ENCODE measurements around the gene SFR1. TPM values are rescaled to one million over a fixed set of nuclear protein-coding genes. Genes with fewer than 3 reads are reported as not detected.
"Not testable (repeated sequence)": the region's sequence is repeated elsewhere in the genome, so short reads cannot be mapped to it uniquely, and the experiment has no call there.

Gene SFR1
- polyA plus RNA-seq, 6 donors from 2014 or later, result 14.8 to 23.2 (median 20.5) TPM

DNA sequence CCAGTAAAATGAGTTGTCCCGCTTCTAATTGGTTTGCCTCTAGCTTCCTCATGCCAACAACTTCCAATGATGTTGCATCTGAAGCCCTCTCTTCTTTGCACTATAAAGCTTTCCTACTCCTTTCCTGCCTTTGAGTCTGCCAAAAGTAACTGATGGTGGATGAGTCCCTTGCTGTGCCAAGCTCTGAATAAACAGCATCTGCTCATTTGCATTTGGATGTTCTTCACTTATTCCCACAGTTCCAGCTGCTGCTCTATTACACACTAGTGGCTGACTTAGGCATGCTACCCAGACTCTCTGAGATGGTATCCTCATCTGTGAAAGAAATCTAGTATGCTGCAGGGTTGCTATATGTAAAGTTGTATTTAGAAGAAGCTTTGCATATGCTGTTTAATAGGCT, 24.9 kb downstream of the SFR1 start:
- DNase-seq (no peak), ATAC-seq (ENCODE audit: low read depth in 2 of 2) (no peak)
- peaks cover 22 to 34% (median 27%) of the 10 kb centered on the region in 3 donors for H3K27me3 Mint-ChIP-seq
- H3K4me3 Mint-ChIP-seq, result no peak overlapping the region
- peaks cover 1 to 19% (median 14%) of the 10 kb centered on the region in 7 donors for H3K9me3 Mint-ChIP-seq
- H3K27ac Mint-ChIP-seq, result no peak overlapping the region
- peaks cover 5 to 9% (median 7%) of the 10 kb centered on the region in 3 donors for H3K4me1 Mint-ChIP-seq
- peaks cover 4 to 17% of the 10 kb centered on the region in 2 donors for H3K36me3 Mint-ChIP-seq

- peaks cover 23 to 49% (median 49%) of the 10 kb centered on the region in 3 donors for H3K27me3 Mint-ChIP-seq
- peaks cover 9 to 24% of the 10 kb centered on the region in 2 donors for H3K36me3 Mint-ChIP-seq
- ATAC-seq (ENCODE audit: low read depth in 2 of 2), result no peak
- peaks cover 7 to 31% (median 26%) of the 10 kb centered on the region in 7 donors for H3K9me3 Mint-ChIP-seq
- H3K4me3 Mint-ChIP-seq, result no peak overlapping the region
- DNase-seq, result no peak
- no peak overlapping the region for H3K27ac Mint-ChIP-seq
- no peaks in the 10 kb centered on the region for H3K4me1 Mint-ChIP-seq
Measured at GRCh38 chr10:104150139-104150538, 28.2 kb downstream of the SFR1 start.

GRCh38 chr10:104151737-104152136, 29.8 kb downstream of the SFR1 start:
- ATAC-seq (ENCODE audit: low read depth in 2 of 2) (no peak), DNase-seq (no peak)
- Mint-ChIP-seq H3K36me3 (peaks cover 9 to 24% of the 10 kb centered on the region in 2 donors), H3K9me3 (peaks cover 7 to 33% (median 26%) of the 10 kb centered on the region in 7 donors), H3K4me3 (no peak overlapping the region), H3K4me1 (no peaks in the 10 kb centered on the region), H3K27me3 (peaks cover 34 to 58% (median 54%) of the 10 kb centered on the region in 3 donors), H3K27ac (no peak overlapping the region)

GRCh38 chr10:104155591-104155990, 33.6 kb downstream of the SFR1 start:
- H3K4me1 Mint-ChIP-seq, result no peaks in the 10 kb centered on the region
- H3K4me3 Mint-ChIP-seq, result no peak overlapping the region
- H3K36me3 Mint-ChIP-seq, result peaks cover 9 to 16% of the 10 kb centered on the region in 2 donors
- peaks cover 7 to 32% (median 23%) of the 10 kb centered on the region in 7 donors for H3K9me3 Mint-ChIP-seq
- H3K27me3 Mint-ChIP-seq, result peaks cover 40 to 59% (median 41%) of the 10 kb centered on the region in 3 donors
- ATAC-seq (ENCODE audit: low read depth in 2 of 2), result no peak
- no peak for DNase-seq
- H3K27ac Mint-ChIP-seq, result no peak overlapping the region

- Mint-ChIP-seq H3K27me3 (peaks cover 18 to 48% (median 44%) of the 10 kb centered on the region in 3 donors), H3K9me3 (peaks cover 8 to 23% (median 14%) of the 10 kb centered on the region in 7 donors), H3K36me3 (no peaks in the 10 kb centered on the region), H3K27ac (peak overlapping the region in 1 of 6 donors; percentile 73), H3K4me3 (no peak overlapping the region), H3K4me1 (no peaks in the 10 kb centered on the region)
- DNase-seq, result no peak
- no peak for ATAC-seq (ENCODE audit: low read depth in 2 of 2)
Measured at GRCh38 chr10:104170610-104171254, 48.8 kb downstream of the SFR1 start.

DNA sequence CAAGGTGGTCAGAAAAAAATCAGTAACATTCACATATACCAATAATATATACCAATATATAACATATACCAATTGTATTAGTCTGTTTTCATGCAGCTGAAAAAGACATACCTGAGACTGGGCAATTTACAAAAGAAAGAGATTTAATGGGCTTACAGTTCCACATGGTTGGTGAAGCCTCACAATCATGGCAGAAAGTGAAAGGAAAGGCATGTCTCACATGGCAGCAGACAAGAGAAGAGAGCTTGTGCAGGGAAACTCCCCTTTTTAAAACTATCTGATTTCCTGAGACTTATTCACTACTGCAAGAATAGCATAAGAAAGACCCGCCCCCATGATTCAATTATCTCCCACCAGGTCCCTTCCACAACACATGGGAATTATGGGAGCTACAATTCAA, 52.2 kb downstream of the SFR1 start:
- not testable (repeated sequence) for H3K4me3 Mint-ChIP-seq, H3K36me3 Mint-ChIP-seq, DNase-seq, H3K4me1 Mint-ChIP-seq, H3K27ac Mint-ChIP-seq
- peaks cover 8 to 23% (median 14%) of the 10 kb centered on the region in 7 donors for H3K9me3 Mint-ChIP-seq
- H3K27me3 Mint-ChIP-seq, result peaks cover 26 to 39% (median 36%) of the 10 kb centered on the region in 3 donors
- ATAC-seq (ENCODE audit: low read depth in 2 of 2), result peak; percentile 55 to 56

Other genes with a start within 250 kb of the SFR1 start
- gene STN1, start 204.0 kb upstream of the SFR1 start, polyA plus RNA-seq (ENCODE audit: low read depth in 6 of 6), result 10 to 100 TPM; 28.6 to 39.0 (median 32.7) TPM
- 1 to 10 TPM; 2.3 to 6.8 (median 4.2) TPM for gene SLK, start 155.0 kb upstream of the SFR1 start, polyA plus RNA-seq (ENCODE audit: low read depth in 6 of 6)
- not detected for gene COL17A1, start 36.3 kb upstream of the SFR1 start, polyA plus RNA-seq (ENCODE audit: low read depth in 6 of 6)
- gene CFAP43, start 110.2 kb downstream of the SFR1 start, polyA plus RNA-seq (ENCODE audit: low read depth in 6 of 6), result not detected
- 100 to 1,000 TPM in 4 of 6 donors, 10 to 100 TPM in 2; 91.6 to 128 (median 113) TPM for gene GSTO1, start 132.7 kb downstream of the SFR1 start, polyA plus RNA-seq (ENCODE audit: low read depth in 6 of 6)
- under 1 TPM in 5 of 6 donors, not detected in 1; 0.21 to 0.78 (median 0.49) TPM for gene GSTO2, start 147.0 kb downstream of the SFR1 start, polyA plus RNA-seq (ENCODE audit: low read depth in 6 of 6)
- gene ITPRIP, start 216.3 kb downstream of the SFR1 start, polyA plus RNA-seq (ENCODE audit: low read depth in 6 of 6), result 10 to 100 TPM; 16.5 to 34.4 (median 19.6) TPM
- not detected for gene CFAP58, start 231.7 kb downstream of the SFR1 start, polyA plus RNA-seq (ENCODE audit: low read depth in 6 of 6)